ENCODE data around the gene SEC11A.

DNA sequence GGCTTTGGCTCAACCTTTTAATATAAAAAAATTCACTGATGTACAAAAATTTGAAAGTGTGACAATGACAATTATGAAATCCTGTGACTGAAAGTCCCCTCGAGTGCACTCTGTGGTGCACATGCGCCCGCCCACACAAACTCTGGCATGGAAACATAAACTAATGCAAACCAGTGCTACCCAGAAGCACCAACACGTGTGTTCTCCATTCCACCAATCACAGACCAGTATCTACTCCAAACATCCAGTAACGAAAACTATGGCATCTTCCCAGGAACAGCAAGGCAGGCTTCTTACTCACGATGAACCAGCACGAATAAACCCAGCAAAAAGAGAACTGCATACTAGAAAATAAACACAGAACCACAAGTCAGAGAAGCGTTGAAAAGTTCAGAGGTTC, 46.2 kb downstream of the SEC11A start:
- TF ChIP-seq POLR2AphosphoS5 (IDR thresholded peaks at IDR 0.05; ENCODE audit: low read depth, low read length): no peak
- no peak for TF ChIP-seq TAF1 (IDR thresholded peaks at IDR 0.05; ENCODE audit: borderline replicate concordance, low read depth, low read length)
